Measurements from ENCODE around the gene SMARCA1. TPM values are rescaled to one million over a fixed set of nuclear protein-coding genes. Genes with fewer than 3 reads are reported as not detected.

SMARCA1 gene
- total RNA-seq, 1 donor from 2014 or later: 26.8 TPM

DNA sequence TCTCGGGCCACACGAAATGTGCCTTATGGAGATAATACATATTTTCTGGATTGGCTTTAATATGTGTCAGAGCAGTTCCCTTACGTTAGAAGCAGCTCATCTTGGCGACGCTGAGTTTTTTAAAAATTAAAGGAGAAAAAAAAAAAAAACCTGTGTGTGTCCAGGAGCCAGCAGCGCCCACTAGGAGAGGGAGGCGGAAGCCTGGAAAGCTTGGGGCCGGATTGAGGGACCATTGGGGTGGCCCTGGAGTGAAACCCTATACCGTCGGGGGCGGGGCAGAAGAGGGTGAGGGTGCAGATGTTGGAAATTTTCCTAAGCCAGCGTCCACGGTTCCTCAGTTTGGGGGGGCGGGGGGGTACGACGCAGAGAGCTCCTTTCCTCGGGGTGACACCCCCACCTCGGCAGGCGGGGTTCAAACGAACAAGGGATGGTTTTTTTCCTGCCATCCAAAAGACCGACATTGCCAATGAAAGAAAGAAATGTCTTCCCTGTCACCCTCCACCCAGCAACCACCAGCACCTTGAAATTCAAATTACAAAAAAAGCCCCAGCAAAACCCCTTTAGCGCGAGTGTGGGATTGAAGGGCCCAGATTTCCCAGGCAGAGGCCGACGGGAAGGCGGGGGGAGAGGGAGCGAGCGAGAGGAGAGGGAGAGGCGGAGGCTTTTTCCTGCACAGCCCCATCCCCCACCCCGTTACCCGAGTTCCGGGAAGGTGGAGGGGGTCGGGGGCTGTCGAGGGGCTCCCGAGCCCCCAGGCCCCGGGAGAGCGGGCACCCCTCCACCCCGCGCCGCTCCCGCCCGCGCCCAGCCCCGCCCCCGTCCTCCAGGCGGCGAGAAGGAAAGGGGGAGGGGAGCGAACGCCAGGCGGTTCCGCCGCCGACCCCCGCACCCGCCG, 859 bp downstream of the SMARCA1 start:
- DNase-seq (ENCODE audit: extremely low spot score in 2 of 2): no peak
- intact Hi-C loops (cut with DNase I): no loop called here
- no peaks in the 10 kb centered on the region for H3K4me1 ChIP-seq

DNA sequence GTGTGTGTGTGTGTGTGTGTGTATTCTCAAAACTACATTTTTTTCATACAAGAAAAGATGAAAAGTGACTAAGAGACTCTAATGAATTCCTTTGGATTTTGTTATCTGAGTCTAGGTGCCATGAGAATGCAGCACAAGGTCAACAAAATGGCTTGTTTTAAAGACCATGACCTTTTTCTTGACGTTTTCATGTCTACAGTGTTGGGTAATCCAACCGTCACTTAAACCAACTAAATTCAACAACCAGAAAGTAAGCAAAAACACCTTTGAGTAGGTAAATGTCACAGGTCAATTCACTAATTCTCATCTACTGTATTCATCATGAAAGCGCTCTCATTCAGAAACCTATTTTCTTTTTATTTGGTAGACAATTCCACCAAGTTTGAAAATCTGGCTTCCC, 3.1 kb downstream of the SMARCA1 start:
- H3K36me3 ChIP-seq: no peaks in the 10 kb centered on the region
- no peaks in the 10 kb centered on the region for H3K9me3 ChIP-seq
- TF ChIP-seq POLR2A (IDR thresholded peaks at IDR 0.05) (no peak), POLR2AphosphoS5 (IDR thresholded peaks at IDR 0.05; ENCODE audit: insufficient read depth in 1 of 2, low read depth in 1 of 2) (no peak)
- TF ChIP-seq, protein P1, sequence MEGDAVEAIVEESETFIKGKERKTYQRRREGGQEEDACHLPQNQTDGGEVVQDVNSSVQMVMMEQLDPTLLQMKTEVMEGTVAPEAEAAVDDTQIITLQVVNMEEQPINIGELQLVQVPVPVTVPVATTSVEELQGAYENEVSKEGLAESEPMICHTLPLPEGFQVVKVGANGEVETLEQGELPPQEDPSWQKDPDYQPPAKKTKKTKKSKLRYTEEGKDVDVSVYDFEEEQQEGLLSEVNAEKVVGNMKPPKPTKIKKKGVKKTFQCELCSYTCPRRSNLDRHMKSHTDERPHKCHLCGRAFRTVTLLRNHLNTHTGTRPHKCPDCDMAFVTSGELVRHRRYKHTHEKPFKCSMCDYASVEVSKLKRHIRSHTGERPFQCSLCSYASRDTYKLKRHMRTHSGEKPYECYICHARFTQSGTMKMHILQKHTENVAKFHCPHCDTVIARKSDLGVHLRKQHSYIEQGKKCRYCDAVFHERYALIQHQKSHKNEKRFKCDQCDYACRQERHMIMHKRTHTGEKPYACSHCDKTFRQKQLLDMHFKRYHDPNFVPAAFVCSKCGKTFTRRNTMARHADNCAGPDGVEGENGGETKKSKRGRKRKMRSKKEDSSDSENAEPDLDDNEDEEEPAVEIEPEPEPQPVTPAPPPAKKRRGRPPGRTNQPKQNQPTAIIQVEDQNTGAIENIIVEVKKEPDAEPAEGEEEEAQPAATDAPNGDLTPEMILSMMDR (IDR thresholded peaks at IDR 0.05): no peak
- no peak overlapping the region for H3K27ac ChIP-seq
- DNase-seq (ENCODE audit: extremely low spot score in 2 of 2): no peak
- intact Hi-C loops (cut with DNase I): no loop called here
- no peak overlapping the region for H3K4me3 ChIP-seq
- no peaks in the 10 kb centered on the region for H3K4me1 ChIP-seq
- no peaks in the 10 kb centered on the region for H3K27me3 ChIP-seq

More for the DNA sequence above, 859 bp downstream of the SMARCA1 start:
- TF ChIP-seq, protein P1 (IDR thresholded peaks at IDR 0.05): no peak
- no peak for TF ChIP-seq POLR2A (IDR thresholded peaks at IDR 0.05)
- no peak for TF ChIP-seq POLR2AphosphoS5 (IDR thresholded peaks at IDR 0.05; ENCODE audit: insufficient read depth in 1 of 2, low read depth in 1 of 2)
- Histone ChIP-seq H3K4me3 (peak overlapping the region; percentile 58 to 66), H3K27ac (peak overlapping the region; percentile 79), H3K9me3 (no peaks in the 10 kb centered on the region), H3K27me3 (no peaks in the 10 kb centered on the region), H3K36me3 (no peaks in the 10 kb centered on the region)

DNA sequence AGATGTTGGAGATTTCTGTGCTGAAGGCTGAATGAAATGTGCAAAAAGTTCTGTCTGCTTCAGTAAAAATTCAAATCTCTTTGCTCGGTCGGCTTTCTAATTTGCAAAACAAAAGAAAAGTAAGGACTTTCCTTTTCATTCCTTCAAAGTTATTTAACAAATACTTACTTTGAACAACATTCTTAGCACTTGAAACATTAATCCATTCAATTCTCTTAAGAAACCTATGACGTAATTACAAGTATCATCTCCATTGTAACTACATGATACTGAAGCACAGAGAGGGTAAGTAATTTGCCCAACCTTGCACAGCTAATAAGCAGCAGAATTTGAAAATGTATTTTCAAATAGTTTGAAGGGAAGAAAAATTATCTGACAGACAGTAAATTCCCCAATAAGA, 6.9 kb downstream of the SMARCA1 start:
- Histone ChIP-seq H3K4me3 (no peak overlapping the region), H3K36me3 (peaks cover 0 to 5% of the 10 kb centered on the region in 2 donors), H3K9me3 (no peaks in the 10 kb centered on the region), H3K27me3 (no peaks in the 10 kb centered on the region), H3K27ac (no peak overlapping the region), H3K4me1 (no peaks in the 10 kb centered on the region)
- intact Hi-C loops (cut with DNase I): no loop called here
- DNase-seq (ENCODE audit: extremely low spot score in 2 of 2): no peak
- TF ChIP-seq POLR2A (IDR thresholded peaks at IDR 0.05): no peak
- TF ChIP-seq POLR2AphosphoS5 (IDR thresholded peaks at IDR 0.05; ENCODE audit: insufficient read depth in 1 of 2, low read depth in 1 of 2): no peak
- TF ChIP-seq, protein P1 (IDR thresholded peaks at IDR 0.05): no peak

DNA sequence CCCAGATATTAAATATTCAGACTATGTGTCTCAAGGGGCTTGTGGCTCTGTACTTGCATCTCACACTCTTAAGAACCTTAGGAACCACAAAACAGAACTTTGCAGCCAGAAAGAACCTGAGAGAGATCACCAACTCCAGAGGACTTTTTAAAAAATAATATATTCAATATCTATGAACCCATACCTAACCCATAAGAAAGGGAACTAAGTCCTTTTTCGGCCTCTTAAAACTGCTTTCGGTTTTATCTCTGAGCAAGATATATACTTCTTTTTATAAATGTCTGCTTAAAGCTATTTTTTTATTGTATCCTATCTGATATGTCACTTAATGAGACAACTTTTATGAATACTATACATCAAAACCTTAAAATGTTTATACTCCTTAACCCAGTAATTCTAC, 10.9 kb downstream of the SMARCA1 start:
- H3K9me3 ChIP-seq: no peaks in the 10 kb centered on the region
- H3K36me3 ChIP-seq: peaks cover 0 to 5% of the 10 kb centered on the region in 2 donors
- no peak overlapping the region for H3K27ac ChIP-seq
- H3K27me3 ChIP-seq: no peaks in the 10 kb centered on the region
- no peaks in the 10 kb centered on the region for H3K4me1 ChIP-seq
- intact Hi-C loops (cut with DNase I): no loop called here
- no peak overlapping the region for H3K4me3 ChIP-seq
- TF ChIP-seq POLR2A (IDR thresholded peaks at IDR 0.05) (no peak), POLR2AphosphoS5 (IDR thresholded peaks at IDR 0.05; ENCODE audit: insufficient read depth in 1 of 2, low read depth in 1 of 2) (no peak)
- TF ChIP-seq, protein P1 (IDR thresholded peaks at IDR 0.05): no peak
- no peak for DNase-seq (ENCODE audit: extremely low spot score in 2 of 2)

DNA sequence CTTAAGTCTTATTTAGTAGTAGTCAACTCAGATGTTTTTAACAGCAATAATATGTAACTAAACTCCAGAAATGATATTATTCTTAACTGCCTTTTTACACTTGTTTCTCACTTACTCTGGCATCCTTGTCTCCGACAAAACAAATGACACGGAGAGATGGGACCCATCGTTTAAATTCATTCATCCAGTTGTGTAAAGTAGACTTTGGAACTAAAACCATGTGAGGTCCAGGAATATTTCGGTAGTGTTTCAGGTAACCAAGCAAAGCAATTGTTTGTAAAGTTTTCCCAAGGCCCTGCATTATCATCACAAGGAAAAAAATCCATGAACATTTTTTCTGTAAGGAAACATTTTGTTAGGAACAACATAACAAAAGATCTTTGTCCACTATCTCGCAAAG, 11.6 kb downstream of the SMARCA1 start:
- Histone ChIP-seq H3K9me3 (no peaks in the 10 kb centered on the region), H3K4me1 (no peaks in the 10 kb centered on the region), H3K36me3 (peaks cover 0 to 5% of the 10 kb centered on the region in 2 donors), H3K27ac (no peak overlapping the region), H3K4me3 (no peak overlapping the region), H3K27me3 (no peaks in the 10 kb centered on the region)
- no peak for DNase-seq (ENCODE audit: extremely low spot score in 2 of 2)
- TF ChIP-seq, protein P1 (IDR thresholded peaks at IDR 0.05): no peak
- TF ChIP-seq POLR2A (IDR thresholded peaks at IDR 0.05) (no peak), POLR2AphosphoS5 (IDR thresholded peaks at IDR 0.05; ENCODE audit: insufficient read depth in 1 of 2, low read depth in 1 of 2) (no peak)
- intact Hi-C loops (cut with DNase I): no loop called here

All from vagina (tissue), 2 donors.